Ishikawa (cell line): Measurements from ENCODE around the gene UBE2M.

Experiments
- CEBPB ChIP-seq: IDR thresholded peaks from 2 replicates; pipeline ENCODE4 v1.6.1; 2012
- CREB1 ChIP-seq: IDR thresholded peaks from 2 replicates; pipeline ENCODE4 v1.6.1; 2012; ENCODE audit warnings: low read depth
- EGR1 ChIP-seq: IDR thresholded peaks from 2 replicates; pipeline ENCODE4 v1.6.1; 2012
- EP300 ChIP-seq: IDR thresholded peaks from 2 replicates; pipeline ENCODE4 v1.6.1; 2012; ENCODE audit warnings: borderline replicate concordance
- FOXM1 ChIP-seq: IDR thresholded peaks from 2 replicates; pipeline ENCODE4 v1.6.1; 2012; ENCODE audit warnings: low read depth, borderline replicate concordance
- NFIC ChIP-seq: IDR thresholded peaks from 2 replicates; pipeline ENCODE4 v1.6.1; 2012
- RAD21 ChIP-seq: IDR thresholded peaks from 2 replicates; pipeline ENCODE4 v1.6.1; 2012; ENCODE audit warnings: low read depth
- TAF1 ChIP-seq: IDR thresholded peaks from 2 replicates; pipeline ENCODE4 v1.6.1; 2012; ENCODE audit warnings: low read depth, mild to moderate bottlenecking
- TCF12 ChIP-seq: IDR thresholded peaks from 2 replicates; pipeline ENCODE4 v1.6.1; 2012; ENCODE audit warnings: low read depth
- TEAD4 ChIP-seq: IDR thresholded peaks from 2 replicates; pipeline ENCODE4 v1.6.1; 2012
- YY1 ChIP-seq: IDR thresholded peaks from 2 replicates; pipeline ENCODE4 v1.6.1; 2012; ENCODE audit warnings: low read depth
- ZBTB7A ChIP-seq: IDR thresholded peaks from 2 replicates; pipeline ENCODE4 v1.6.1; 2012; ENCODE audit warnings: low read depth
- TF ChIP-seq, protein P1 (sequence below): IDR thresholded peaks from 2 replicates; pipeline ENCODE4 v1.6.1; 2012
- TF ChIP-seq, protein P2 (sequence below): IDR thresholded peaks from 2 replicates; pipeline ENCODE4 v1.6.1; 2012; ENCODE audit warnings: low read depth, mild to moderate bottlenecking
- TF ChIP-seq, protein P3 (sequence below): IDR thresholded peaks from 2 replicates; pipeline ENCODE4 v1.6.1; 2012

The UBE2M gene

DNA sequence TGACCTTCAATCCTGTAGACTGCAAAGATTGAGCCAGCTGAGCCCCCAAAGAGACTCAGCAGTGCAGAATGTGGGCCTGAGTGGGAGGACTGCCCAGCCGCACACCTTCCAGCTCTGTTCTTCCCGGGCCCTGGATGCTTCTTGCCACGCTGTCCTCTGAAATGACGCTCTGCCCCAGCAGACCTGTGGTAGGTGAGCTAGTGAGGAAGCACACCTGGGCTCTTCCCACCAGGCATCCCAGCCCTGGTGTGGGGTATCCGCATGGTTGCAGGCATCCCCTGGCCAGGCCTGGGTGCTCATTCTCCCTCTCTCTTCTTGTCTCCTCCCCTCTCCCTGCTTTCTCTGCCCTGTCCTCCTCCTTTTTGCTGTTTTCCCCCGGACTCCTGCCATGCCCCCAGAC lies 24.6 kb upstream of the UBE2M start:
- TF ChIP-seq CREB1 (no peak), TCF12 (no peak), EP300 (no peak), RAD21 (no peak), CEBPB (no peak), EGR1 (no peak), ZBTB7A (no peak), FOXM1 (no peak)
- TF ChIP-seq, protein P1, sequence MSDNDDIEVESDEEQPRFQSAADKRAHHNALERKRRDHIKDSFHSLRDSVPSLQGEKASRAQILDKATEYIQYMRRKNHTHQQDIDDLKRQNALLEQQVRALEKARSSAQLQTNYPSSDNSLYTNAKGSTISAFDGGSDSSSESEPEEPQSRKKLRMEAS = no peak
- TF ChIP-seq, protein P2, sequence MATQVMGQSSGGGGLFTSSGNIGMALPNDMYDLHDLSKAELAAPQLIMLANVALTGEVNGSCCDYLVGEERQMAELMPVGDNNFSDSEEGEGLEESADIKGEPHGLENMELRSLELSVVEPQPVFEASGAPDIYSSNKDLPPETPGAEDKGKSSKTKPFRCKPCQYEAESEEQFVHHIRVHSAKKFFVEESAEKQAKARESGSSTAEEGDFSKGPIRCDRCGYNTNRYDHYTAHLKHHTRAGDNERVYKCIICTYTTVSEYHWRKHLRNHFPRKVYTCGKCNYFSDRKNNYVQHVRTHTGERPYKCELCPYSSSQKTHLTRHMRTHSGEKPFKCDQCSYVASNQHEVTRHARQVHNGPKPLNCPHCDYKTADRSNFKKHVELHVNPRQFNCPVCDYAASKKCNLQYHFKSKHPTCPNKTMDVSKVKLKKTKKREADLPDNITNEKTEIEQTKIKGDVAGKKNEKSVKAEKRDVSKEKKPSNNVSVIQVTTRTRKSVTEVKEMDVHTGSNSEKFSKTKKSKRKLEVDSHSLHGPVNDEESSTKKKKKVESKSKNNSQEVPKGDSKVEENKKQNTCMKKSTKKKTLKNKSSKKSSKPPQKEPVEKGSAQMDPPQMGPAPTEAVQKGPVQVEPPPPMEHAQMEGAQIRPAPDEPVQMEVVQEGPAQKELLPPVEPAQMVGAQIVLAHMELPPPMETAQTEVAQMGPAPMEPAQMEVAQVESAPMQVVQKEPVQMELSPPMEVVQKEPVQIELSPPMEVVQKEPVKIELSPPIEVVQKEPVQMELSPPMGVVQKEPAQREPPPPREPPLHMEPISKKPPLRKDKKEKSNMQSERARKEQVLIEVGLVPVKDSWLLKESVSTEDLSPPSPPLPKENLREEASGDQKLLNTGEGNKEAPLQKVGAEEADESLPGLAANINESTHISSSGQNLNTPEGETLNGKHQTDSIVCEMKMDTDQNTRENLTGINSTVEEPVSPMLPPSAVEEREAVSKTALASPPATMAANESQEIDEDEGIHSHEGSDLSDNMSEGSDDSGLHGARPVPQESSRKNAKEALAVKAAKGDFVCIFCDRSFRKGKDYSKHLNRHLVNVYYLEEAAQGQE = no peak

DNA sequence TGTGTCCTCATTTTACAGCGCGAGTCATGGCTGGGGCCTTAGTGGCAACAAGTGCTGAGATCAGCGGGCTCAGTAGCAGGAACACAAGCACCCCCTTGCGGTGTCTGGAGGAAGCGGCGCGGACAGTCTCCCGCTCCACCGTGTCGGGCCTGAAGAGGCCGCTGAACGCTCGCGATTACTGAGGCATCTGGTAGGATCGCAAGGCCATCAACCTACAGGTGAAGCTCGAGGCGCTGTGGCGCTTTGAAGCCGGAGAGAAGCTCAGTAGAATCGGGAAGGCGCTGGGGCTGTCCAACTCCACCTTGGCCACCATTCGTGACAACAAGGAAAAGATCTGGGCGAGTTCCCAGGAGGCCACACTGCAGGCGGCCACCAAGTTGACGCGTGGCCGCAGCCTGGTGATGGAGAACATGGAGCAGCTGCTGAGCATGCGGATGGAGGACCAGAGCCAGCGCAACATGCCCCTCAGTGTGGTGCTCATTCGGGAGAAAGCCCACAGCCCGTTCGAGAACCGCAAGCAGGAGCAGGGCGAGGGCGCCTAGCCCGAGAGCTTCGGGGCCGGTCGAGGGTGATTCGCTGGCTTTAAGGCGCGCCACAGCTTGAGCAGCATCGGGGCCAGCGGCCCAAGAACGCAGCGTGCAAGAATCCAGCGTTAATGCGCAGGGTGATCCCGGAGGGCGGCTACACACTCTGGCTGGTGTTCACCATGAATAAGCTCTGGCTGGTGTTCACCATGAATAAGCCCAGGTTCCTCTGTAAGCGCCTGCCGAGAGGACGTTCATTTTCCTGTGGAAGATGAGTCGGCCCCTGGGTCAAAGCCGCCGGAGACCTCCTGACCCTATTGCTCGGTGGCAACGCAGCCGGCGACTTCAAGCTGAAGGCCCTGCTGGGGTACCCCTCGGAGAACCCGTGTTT lies 23.1 kb upstream of the UBE2M start:
- TF ChIP-seq TAF1 (no peak), EP300 (no peak), NFIC (no peak), YY1 (no peak), CEBPB (no peak), EGR1 (no peak), FOXM1 (no peak), ZBTB7A (no peak), TCF12 (no peak), CREB1 (no peak), RAD21 (no peak), TEAD4 (no peak)
- TF ChIP-seq, protein P2 = no peak
- TF ChIP-seq, protein P1 = no peak
- TF ChIP-seq, protein P3, sequence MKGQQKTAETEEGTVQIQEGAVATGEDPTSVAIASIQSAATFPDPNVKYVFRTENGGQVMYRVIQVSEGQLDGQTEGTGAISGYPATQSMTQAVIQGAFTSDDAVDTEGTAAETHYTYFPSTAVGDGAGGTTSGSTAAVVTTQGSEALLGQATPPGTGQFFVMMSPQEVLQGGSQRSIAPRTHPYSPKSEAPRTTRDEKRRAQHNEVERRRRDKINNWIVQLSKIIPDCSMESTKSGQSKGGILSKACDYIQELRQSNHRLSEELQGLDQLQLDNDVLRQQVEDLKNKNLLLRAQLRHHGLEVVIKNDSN = no peak

DNA sequence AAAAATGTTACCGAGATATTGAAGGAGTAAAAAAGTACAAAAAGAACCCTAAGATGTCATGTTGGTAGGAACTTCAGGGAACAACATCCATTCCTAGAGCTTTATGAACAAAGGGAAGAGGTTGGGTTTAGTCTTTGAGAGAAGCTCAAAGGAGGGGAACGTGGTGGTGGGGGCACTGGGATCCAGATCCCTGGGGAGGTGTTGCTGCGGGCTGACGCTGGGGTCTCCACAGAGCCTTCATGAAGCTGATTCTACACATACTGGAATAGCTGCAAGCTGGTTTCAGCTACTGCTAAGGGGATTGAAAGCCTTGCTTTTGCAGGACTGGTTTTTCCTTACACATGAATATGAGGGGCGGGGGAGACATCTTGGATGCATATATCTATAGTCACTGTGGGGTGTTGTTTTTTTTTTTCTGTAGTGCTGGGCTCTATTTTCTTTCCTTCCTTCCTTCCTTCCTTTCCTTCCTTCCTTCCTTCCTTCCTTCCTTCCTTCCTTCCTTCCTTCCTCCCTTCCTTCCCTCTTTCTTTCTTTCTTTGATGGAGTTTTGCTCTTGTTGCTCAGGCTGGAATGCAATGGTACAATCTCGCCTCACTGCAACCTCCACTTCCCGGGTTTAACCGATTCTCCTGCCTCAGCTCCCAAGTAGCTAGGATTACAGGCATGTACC lies 21.2 kb upstream of the UBE2M start:
- TF ChIP-seq EP300 = no peak
- no peak for TF ChIP-seq TCF12
- TF ChIP-seq, protein P1 = no peak
- TF ChIP-seq, protein P2 = no peak
- no peak for TF ChIP-seq CEBPB
- no peak for TF ChIP-seq YY1
- no peak for TF ChIP-seq FOXM1
- TF ChIP-seq TEAD4 = no peak
- TF ChIP-seq ZBTB7A = no peak
- TF ChIP-seq, protein P3 = no peak
- no peak for TF ChIP-seq NFIC
- no peak for TF ChIP-seq CREB1
- no peak for TF ChIP-seq RAD21
- no peak for TF ChIP-seq EGR1
- no peak for TF ChIP-seq TAF1
